ENCODE data around the gene UQCRHL.

DNA sequence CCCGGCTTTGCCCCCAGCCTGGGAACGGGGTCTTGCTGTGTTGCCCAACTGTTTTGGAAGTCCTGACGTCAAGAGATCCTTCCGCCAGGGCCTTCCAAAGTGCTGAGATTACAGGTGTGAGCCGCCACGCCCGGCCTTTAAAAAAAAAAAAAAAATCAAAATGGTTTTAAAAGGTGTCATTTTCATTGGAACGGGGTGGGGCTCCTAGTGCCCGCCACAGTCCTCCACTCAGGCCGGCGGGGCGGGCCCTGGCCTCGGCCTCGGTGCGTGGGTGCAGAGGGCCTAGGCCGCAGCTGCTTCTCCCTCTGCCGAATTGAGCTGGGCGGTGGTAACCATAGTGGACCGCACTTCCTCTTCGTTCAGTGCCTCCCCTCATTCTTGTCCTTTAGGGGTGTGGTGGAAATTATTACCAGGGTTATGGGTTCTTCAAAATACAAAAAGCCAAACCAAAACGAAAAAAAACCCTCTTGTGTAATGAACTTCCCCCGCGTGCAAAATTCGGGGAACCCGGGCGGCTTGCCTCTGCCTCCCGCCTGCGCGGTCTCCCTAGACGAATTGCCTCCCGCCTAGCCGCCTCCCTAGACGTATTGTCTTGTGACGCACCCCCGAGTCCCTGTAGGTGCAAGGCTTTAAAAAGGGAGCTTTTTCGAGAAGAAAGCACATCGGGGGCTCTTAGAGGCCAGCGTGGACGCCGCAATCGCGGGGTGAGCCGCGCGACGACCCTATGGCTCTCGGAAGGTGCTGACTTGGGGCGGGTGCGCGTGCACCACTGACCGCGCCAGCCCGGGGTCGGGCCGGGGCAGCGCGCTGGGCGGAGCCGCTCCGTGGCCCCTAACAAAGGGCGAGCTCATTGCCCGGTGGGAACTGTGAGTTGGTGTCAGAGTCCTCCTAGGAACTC is 29.6 kb upstream of the UQCRHL start:
- TF ChIP-seq, protein P1, sequence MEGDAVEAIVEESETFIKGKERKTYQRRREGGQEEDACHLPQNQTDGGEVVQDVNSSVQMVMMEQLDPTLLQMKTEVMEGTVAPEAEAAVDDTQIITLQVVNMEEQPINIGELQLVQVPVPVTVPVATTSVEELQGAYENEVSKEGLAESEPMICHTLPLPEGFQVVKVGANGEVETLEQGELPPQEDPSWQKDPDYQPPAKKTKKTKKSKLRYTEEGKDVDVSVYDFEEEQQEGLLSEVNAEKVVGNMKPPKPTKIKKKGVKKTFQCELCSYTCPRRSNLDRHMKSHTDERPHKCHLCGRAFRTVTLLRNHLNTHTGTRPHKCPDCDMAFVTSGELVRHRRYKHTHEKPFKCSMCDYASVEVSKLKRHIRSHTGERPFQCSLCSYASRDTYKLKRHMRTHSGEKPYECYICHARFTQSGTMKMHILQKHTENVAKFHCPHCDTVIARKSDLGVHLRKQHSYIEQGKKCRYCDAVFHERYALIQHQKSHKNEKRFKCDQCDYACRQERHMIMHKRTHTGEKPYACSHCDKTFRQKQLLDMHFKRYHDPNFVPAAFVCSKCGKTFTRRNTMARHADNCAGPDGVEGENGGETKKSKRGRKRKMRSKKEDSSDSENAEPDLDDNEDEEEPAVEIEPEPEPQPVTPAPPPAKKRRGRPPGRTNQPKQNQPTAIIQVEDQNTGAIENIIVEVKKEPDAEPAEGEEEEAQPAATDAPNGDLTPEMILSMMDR (IDR thresholded peaks at IDR 0.05), result no peak
- TF ChIP-seq EZH2 (IDR thresholded peaks at IDR 0.05; ENCODE audit: borderline replicate concordance, insufficient read depth, low read depth, low read length, poor library complexity, severe bottlenecking), result no peak
